Dermis blood vessel endothelial cell (primary cell): ENCODE measurements around the gene ANTXR1. TPM values are rescaled to one million over a fixed set of nuclear protein-coding genes. Genes with fewer than 3 reads are reported as not detected.
A peak's percentile ranks its signal among the peaks of the same experiment; 100 is the strongest.

Experiments
- DNase-seq: peaks from one replicate; pipeline ENCODE4 v3.0.0; 2010
- total RNA-seq: library from RNA; depleted of rRNA; stranded (reverse); fragments of >200 nt; gene quantifications from 2 replicates; pipeline ENCODE4 v1.2.3, GENCODE V29; 2014

The ANTXR1 gene
- total RNA-seq, 1 donor from 2014 or later: 0.68 TPM

- DNase-seq: no peak
These were observed 61.9 kb downstream of the ANTXR1 start for GRCh38 chr2:69074918-69075317.

- DNase-seq: no peak
These were observed 62.5 kb downstream of the ANTXR1 start for GRCh38 chr2:69075486-69075885.

DNA sequence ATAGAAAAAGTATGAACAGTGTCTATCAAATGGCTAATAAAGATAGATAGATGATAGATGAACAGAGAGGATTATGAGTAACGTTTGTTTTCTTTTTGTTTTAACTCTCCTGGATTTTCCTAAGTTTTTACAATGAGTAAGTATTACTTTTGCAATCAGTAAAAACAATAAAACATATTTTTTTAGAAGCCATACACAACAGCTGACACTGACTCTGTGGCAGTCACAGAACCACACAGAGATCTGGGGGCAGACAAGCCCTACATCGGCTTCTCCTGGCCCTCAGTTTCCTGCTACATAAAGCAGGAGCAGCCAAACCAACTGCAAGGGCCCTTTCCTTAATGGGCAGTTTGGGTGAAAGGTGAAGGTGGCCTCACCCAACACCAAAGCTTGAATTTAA is 63.6 kb downstream of the ANTXR1 start:
- DNase-seq: no peak

DNA sequence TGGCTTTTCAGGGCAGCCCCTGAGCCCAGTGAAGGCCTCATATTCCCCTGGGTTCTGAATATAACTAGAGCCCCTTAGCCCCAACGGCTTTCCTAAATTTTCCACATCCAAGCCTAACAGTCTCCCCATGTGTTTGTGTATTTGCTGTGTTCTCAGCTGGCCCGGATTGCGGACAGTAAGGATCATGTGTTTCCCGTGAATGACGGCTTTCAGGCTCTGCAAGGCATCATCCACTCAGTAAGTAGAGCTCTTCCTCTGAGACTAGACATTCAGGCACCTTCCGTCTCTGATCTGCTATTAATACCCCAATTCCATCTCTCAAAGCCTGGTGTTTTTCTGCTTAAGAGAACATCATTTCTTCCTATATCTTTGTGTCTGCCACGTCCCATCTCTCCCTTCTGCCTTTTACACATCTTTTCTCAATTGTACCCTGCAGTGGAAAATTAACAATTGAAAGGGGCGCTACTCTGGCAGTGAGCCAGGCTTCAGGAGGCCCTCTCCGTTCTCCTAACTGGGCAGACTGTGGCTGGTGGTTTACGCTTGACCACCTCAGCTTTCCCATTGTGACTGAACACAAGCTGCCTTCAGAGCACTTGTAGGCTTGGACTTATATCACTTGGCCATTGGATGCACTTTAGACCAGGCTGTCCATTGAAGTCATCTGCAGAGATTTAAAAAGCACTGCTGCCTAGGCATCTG is 64.4 kb downstream of the ANTXR1 start:
- DNase-seq: no peak

DNA sequence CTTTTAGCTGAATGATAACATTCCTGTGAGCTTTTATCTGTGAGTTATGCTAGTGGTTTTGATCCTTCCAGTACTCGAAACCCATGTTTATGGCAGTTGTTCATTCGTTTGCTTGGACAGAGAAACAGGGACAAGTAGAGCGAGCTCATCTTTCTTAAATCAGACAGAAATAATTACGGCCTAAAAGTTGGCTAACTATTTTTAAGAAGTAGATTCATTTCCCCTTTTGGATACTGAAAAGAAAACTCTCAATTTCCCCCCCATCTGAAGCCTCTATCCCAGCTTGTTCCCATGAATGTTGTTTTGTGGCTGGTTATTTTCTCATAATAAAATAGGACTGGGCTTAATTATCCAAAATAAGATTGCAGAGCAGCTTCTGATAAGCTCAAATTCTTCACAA is 67.1 kb downstream of the ANTXR1 start:
- no peak for DNase-seq

DNA sequence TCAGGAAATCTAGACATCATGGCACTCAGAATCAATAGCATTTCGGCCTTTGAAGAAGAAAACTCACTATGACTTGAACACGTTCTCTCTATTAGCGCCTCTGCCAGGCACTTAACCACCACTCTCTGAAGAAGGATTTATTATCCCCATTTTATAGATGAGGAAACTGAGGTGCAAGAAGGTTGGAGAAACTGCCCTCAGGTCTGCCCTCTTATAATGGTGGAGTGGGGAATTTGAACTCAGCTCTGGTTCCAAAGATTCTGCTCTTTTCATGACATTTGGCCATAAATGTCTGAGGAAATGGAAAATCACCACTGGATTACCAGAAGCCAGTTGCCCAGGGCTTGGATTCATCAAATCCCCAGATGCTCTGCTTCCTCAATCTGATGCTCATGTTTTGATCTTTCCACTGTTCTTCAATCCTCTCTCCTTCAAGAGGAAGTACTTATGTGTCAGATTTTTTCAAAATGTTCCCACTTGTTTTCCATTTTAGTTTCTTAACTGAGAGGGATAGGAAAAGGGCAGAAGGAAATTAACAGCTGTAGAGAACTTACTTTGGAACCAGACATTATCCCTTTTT is 68.1 kb downstream of the ANTXR1 start:
- DNase-seq: no peak

DNA sequence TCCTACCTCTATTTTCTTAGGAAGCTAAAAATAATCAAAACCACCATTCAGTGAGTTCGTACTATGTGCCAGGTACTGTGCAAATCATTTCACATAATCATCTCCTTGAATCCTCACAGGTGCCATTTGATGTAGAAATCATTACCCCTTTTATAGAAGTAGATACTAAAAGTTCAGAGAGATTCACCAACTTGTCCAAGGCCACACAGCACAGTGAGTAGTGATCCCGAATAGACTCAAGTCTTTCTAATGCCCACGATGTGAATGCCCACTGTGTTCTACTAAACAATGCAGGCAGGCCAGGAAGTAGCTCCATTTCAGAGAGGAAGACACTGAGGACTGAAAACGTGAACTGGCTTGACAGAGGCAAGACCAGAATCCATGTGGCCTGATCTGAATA is 68.8 kb downstream of the ANTXR1 start:
- no peak for DNase-seq

- DNase-seq: peak; percentile 87
These were observed 69.5 kb downstream of the ANTXR1 start for GRCh38 chr2:69082430-69082997.

DNA sequence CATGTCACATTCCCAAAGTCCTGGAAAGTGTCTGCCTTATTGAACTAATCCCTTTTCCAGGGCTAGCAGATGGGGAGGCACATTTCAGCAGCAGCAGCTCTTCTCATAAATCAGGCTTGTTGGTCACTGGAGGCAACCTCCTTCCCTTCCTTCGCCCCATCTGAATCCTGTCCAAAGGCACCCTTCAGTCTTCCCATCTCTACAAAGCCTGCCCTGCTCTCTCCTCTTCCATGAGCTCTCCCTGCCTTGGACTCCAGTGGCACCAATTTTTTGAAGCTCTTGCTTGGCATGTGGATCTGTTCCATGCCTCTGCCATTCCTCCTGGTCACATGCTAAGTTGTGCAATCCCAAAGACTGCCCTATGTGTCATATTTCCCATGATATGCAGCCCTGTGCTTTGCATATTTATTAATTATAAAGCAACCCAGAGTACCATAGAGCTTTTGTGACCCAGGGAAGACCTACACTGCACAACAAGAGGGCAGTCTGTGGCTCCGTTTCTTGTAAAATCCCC is 70.3 kb downstream of the ANTXR1 start:
- DNase-seq: peak; percentile 44

DNA sequence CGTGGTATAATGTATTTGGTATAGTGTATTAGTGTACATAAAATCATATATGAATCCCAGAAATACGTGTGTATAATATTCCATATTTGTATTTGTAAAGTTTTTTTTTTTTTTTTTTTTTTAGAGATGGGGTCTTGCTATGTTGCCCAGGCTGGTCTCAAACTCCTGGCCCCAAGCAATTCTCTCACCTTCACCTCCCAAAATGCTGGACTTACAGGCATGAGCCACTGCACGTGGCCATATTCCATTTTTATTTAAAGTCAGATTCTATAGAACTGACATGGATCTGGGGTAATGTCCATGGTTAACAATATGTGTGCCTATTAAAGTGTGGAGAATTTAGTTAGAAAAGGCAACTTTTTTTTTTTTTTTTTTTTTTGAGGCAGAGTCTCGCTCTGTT is 71.5 kb downstream of the ANTXR1 start:
- no peak for DNase-seq

DNA sequence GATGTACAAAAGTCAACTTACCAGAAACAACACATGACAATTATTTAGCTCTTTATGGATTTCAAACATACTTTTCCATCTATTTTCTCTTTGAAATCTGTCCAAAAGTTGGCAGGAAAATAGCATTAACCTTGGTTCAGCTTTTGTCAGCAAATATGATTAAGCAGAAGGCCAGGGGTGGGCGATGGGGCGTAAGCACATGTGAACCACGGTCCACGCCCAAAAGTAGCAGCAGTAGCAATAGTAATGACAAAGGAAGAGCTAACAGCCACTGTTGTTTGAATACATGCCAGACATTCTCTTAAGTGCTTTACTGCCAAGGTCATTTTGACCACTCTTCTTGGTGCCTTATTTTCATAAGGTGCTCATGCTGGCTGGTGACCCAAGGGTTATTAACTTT is 73.5 kb downstream of the ANTXR1 start:
- DNase-seq: no peak

DNA sequence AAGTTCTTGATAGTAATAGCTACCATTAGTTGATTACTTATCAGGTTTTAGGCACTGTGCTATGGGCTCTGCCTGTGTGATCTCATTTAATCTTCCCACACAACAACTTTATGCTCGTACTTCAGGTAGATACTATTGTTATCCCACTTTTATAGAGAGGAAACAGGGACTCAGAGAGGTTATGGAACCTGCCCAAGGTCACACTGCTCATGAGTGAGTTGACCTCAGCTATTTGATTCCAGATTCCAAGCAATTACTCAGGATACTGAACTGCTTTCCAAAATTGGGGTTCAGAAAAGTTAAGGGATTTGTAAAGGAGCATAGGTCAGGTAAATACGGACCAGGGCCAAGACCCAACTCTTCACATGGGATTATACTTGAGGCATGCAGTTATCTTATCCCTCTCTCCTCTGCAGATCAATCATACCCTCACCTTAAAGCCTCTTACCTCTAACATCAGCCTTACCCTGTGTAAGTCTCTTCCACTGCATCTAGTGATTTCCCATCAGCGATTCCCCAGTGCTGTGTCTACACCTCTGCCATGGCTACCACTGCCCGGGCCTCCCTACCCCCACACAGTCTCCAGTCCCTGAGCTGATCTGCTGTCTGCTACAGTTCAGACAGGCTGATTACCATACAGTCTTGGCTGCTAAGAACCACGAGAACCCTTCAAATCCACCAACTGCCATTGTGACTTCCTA is 74.4 kb downstream of the ANTXR1 start:
- no peak for DNase-seq

GRCh38 chr2:69087912-69088240 is 74.9 kb downstream of the ANTXR1 start:
- DNase-seq: no peak

DNA sequence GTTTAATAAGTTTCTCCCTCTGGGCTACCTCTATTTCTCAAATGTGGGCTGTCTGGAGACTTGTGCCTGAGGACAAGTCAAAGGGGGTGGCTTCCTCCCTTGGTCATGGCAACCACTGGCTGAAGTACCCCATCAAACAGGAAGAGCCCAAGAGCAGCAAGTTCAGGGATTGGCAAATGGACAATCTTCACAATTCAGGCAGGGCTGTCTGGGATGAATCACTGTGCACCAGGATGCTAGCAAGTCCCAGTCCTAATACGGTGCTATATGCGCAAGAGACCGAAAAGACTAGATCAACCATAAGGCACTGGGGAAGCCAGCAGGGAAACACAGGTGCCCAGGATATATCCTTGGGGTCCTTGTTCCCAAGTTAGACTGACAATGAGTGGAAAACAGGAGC is 75.5 kb downstream of the ANTXR1 start:
- no peak for DNase-seq

- DNase-seq: no peak
These were observed 76.3 kb downstream of the ANTXR1 start for GRCh38 chr2:69089266-69089665.

- no peak for DNase-seq
These were observed 77.0 kb downstream of the ANTXR1 start for GRCh38 chr2:69089998-69090397.

DNA sequence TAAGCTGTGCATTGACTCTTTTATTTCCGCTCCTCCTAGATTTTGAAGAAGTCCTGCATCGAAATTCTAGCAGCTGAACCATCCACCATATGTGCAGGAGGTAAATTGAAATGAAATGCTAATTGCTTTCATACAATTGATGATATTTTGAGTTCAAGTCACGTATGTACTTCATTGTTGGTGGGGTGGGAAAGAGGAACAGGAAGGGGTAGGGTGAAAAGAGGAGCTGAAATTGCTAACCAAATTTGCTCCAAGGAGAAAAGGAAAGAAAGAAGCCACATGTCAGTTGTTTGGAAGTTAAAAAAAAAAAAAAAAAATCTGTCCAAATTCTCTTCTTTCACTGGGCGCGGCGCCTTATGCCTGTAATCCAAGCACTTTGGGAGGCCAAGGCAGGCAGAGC is 77.8 kb downstream of the ANTXR1 start:
- no peak for DNase-seq

DNA sequence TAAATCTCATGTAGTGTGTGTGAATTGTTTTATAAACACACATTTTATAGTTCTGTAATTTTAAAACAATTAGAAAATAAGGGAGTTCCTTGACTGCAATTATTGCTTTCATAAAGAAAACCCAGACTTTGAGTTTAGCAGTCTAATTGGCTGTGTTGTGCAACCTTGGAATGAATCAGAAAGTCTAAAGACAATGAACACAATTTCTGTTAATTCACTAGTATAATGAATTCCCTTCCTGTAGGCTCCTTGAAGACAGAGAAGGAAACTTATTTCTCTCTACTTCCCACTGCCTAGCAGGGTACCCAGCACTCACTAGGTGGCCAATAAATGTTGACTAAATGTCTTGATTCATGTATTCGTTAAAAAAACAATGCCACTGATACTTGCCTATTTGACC is 79.9 kb downstream of the ANTXR1 start:
- no peak for DNase-seq

GRCh38 chr2:69095305-69095704 is 82.3 kb downstream of the ANTXR1 start:
- no peak for DNase-seq

DNA sequence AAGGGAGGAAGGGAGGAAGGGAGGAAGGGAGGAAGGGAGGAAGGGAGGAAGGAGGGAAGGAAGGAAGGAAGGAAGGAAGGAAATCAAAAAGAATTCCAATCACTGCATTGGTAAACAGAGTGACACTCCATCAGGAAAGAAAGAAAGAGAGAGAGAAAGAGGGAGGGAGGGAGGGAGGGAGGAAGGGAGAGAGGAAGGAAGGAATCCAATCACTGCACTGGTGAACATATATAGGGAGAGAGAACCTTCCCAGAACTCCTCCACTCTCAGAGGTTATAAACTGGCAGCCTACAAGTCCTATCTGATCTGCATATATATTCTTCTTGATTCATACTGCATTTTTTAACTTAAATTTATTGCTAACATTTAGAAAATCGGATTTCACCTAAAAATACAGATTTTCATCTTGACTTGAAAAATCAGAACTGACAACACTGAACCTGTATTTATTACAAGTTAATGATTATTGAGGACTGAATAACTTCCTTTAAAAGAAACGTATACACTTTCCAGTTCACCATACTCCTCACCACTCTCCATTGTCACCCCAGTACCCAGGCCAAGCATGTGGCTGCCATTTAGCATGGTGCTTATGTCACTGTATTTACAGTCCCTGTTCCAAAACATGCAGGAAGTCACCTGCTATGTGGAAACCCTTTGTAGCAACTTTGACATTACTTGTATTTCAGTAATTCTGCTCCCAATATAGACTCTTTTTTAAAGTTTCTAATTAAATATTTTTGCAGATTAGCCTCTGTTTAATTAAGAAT is 83.5 kb downstream of the ANTXR1 start:
- no peak for DNase-seq

- DNase-seq: peak; percentile 70
These were observed 84.2 kb downstream of the ANTXR1 start for GRCh38 chr2:69097148-69097610.

GRCh38 chr2:69097891-69098655 is 85.1 kb downstream of the ANTXR1 start:
- DNase-seq: no peak
